Endothelial cell of umbilical vein (primary cell): ENCODE data around the gene DAW1. TPM values are rescaled to one million over a fixed set of nuclear protein-coding genes. Genes with fewer than 3 reads are reported as not detected.

Experiments
- BruUV-seq: library from RNA; stranded (reverse); fragments of 400-500 nt; replicated peaks from 2 replicates; lab custom pipeline; 2021; lab: Mats Ljungman, UMichigan
- CTCF ChIA-PET: fragments of 300-600, 350-600 bp; sonication (Branson Sonifier 250); formaldehyde crosslinking; loops from one replicate; lab custom pipeline; 2021; ENCODE audit warnings: antibody characterized with exemption, inconsistent platforms; lab: Charles Lee
- POLR2A ChIA-PET: fragments of 300-600, 350-600 bp; sonication (Branson Sonifier 250); formaldehyde crosslinking; loops from one replicate; lab custom pipeline; 2021; ENCODE audit warnings: antibody characterized with exemption, inconsistent platforms; lab: Charles Lee
- DNase-seq: peaks from one replicate; pipeline ENCODE4 v3.0.0-alpha.2; 2011; ENCODE audit warnings: low read depth, low spot score
- FAIRE-seq: peaks from 2 replicates; lab custom pipeline; 2011; peaks lifted over from hg19 to GRCh38; lab: Jason Lieb, UNC
- H2AFZ ChIP-seq: 2 replicates; pipeline ENCODE4 v1.6.0; 2012; ENCODE audit warnings: low read depth, low read length, control low read depth, inconsistent platforms
- H3K27ac ChIP-seq: 2 replicates; pipeline ENCODE4 v1.5.1; 2011; ENCODE audit warnings: low read depth, mild to moderate bottlenecking, control low read depth, low read length, moderate library complexity; ENCODE audit not compliant: insufficient read depth
- H3K27me3 ChIP-seq, 2 experiments: 2 replicates each; pipeline versions ENCODE4 v1.6.0 to v1.6.1; 2011; ENCODE audit warnings: low read length in 2 of 2, mixed read lengths in 1 of 2; ENCODE audit not compliant: control insufficient read depth in 2 of 2, insufficient read depth in 2 of 2
- H3K36me3 ChIP-seq, 2 experiments: 2 replicates in 1 of 2; 3 replicates in 1 of 2; pipeline ENCODE4 v1.5.1; 2011; ENCODE audit warnings: low read length in 2 of 2, mild to moderate bottlenecking in 1 of 2, moderate library complexity in 1 of 2; ENCODE audit not compliant: control insufficient read depth in 2 of 2, insufficient read depth in 2 of 2; ENCODE audit errors: extremely low read depth in 1 of 2
- H3K4me1 ChIP-seq: 3 replicates; pipeline ENCODE4 v1.5.1; 2011; ENCODE audit warnings: mild to moderate bottlenecking, low read length; ENCODE audit not compliant: control insufficient read depth, insufficient read depth; ENCODE audit errors: extremely low read depth
- H3K4me2 ChIP-seq: 2 replicates; pipeline ENCODE4 v1.6.1; 2011; ENCODE audit warnings: low read length, control low read depth, mixed read lengths; ENCODE audit not compliant: insufficient read depth
- H3K4me3 ChIP-seq, 3 experiments: fragments of 200-600 bp in 1 of 3; sonication (generic), shearing (Covaris generic) in 1 of 3; replicated peaks in 1 of 3; 2 replicates each; pipeline ENCODE4 v1.5.1; 2011 to 2016; ENCODE audit warnings: control low read depth in 3 of 3, low read length in 3 of 3, mild to moderate bottlenecking in 2 of 3, inconsistent platforms in 1 of 3, low read depth in 1 of 3, moderate library complexity in 1 of 3; ENCODE audit not compliant: insufficient read depth in 1 of 3
- H3K79me2 ChIP-seq: 2 replicates; pipeline ENCODE4 v1.6.0; 2012; ENCODE audit warnings: low read length, inconsistent platforms; ENCODE audit not compliant: control insufficient read depth, insufficient read depth
- H3K9ac ChIP-seq: replicated peaks from 2 replicates; pipeline ENCODE3; 2011; ENCODE audit warnings: low read length, control low read depth; ENCODE audit not compliant: insufficient read depth; ENCODE audit errors: extremely low read depth
- H3K9me1 ChIP-seq: replicated peaks from 3 replicates; pipeline ENCODE4 v1.6.0; 2011; ENCODE audit warnings: mild to moderate bottlenecking, low read length; ENCODE audit not compliant: control insufficient read depth, insufficient read depth; ENCODE audit errors: extremely low read depth
- H3K9me3 ChIP-seq: replicated peaks from 2 replicates; pipeline ENCODE4 v1.5.1; 2012; ENCODE audit warnings: low read length, inconsistent platforms; ENCODE audit not compliant: control insufficient read depth, insufficient read depth
- H4K20me1 ChIP-seq: replicated peaks from 2 replicates; pipeline ENCODE3; 2011; ENCODE audit warnings: mild to moderate bottlenecking, low read length; ENCODE audit not compliant: control insufficient read depth, insufficient read depth; ENCODE audit errors: extremely low read depth
- EZH2 ChIP-seq: IDR thresholded peaks from 2 replicates; pipeline ENCODE4 v1.6.1; 2012; ENCODE audit warnings: borderline replicate concordance, low read depth, mild to moderate bottlenecking, moderate library complexity, low read length, inconsistent platforms; ENCODE audit not compliant: severe bottlenecking
- FOS ChIP-seq: IDR thresholded peaks from 2 replicates; pipeline ENCODE4 v1.6.1; 2011; ENCODE audit warnings: mild to moderate bottlenecking, low read length, moderate library complexity, borderline replicate concordance; ENCODE audit not compliant: insufficient read depth
- GATA2 ChIP-seq: IDR thresholded peaks from 2 replicates; pipeline ENCODE4 v1.7.0; 2011; ENCODE audit warnings: low read depth, mild to moderate bottlenecking, moderate library complexity, mixed read lengths, low read length; ENCODE audit not compliant: insufficient read length, insufficient read depth
- JUN ChIP-seq: IDR thresholded peaks from 2 replicates; pipeline ENCODE4 v1.6.1; 2011; ENCODE audit warnings: borderline replicate concordance, low read depth; ENCODE audit not compliant: insufficient read length, insufficient read depth
- MYC ChIP-seq: IDR thresholded peaks from one replicate; pipeline ENCODE4 v1.6.1; 2011; ENCODE audit warnings: mild to moderate bottlenecking, low read depth, low read length
- POLR2A ChIP-seq: IDR thresholded peaks from 2 replicates; pipeline ENCODE4 v1.6.1; 2012; ENCODE audit warnings: low read depth, mild to moderate bottlenecking, control low read depth, low read length
- POLR2AphosphoS5 ChIP-seq: IDR thresholded peaks from 2 replicates; pipeline ENCODE4 v1.6.1; 2012; ENCODE audit warnings: low read depth, mild to moderate bottlenecking, control low read depth, low read length, moderate library complexity; ENCODE audit not compliant: insufficient read depth
- dilution Hi-C: fragments of 300-500 bp; cut with MboI; formaldehyde crosslinking; loops from one replicate; pipeline ENCODE4 v1.15.0; 2019; ENCODE audit warnings: low sequenced_read_pairs; ENCODE audit not compliant: extremely low pct_ligation_motif_present
- intact Hi-C: fragments of 100-400 bp; cut with micrococcal nuclease; formaldehyde crosslinking; loops from one replicate; pipeline ENCODE4 v1.10.0; 2022
- polyA plus RNA-seq, 4 experiments: library from polyadenylated mRNA; depleted of rRNA in 3 of 4; stranded (reverse) in 3 of 4; unstranded in 1 of 4; fragments of >200 nt; gene quantifications; 2 replicates each; pipeline versions ENCODE4 v1.2.1 to v1.2.3, GENCODE V29; 2011 to 2012; ENCODE audit warnings: missing spikeins in 1 of 4
- total RNA-seq: library from RNA; stranded (reverse); gene quantifications from 2 replicates; pipeline ENCODE4 v1.2.3, GENCODE V29; 2021
- TF ChIP-seq, protein P1 (sequence below): IDR thresholded peaks from 2 replicates; pipeline ENCODE4 v1.6.1; 2011; ENCODE audit not compliant: insufficient read depth, insufficient read length
- TF ChIP-seq, protein P2 (sequence below), 2 donors: IDR thresholded peaks; 1 replicate in 1 of 2; 2 replicates in 1 of 2; pipeline ENCODE4 v1.5.1; 2011; ENCODE audit warnings: low read length in 2 of 2, mild to moderate bottlenecking in 2 of 2, moderate library complexity in 2 of 2, control low read depth in 1 of 2, inconsistent platforms in 1 of 2, low read depth in 1 of 2; ENCODE audit not compliant: insufficient read depth in 1 of 2; ENCODE audit errors: extremely low read depth in 1 of 2

The DAW1 gene
- total and polyA plus RNA-seq, 2 donors (not counting 3 experiments of a cell fraction or from before 2014, with no cell fraction given): 1.2 to 2.0 TPM

DNA sequence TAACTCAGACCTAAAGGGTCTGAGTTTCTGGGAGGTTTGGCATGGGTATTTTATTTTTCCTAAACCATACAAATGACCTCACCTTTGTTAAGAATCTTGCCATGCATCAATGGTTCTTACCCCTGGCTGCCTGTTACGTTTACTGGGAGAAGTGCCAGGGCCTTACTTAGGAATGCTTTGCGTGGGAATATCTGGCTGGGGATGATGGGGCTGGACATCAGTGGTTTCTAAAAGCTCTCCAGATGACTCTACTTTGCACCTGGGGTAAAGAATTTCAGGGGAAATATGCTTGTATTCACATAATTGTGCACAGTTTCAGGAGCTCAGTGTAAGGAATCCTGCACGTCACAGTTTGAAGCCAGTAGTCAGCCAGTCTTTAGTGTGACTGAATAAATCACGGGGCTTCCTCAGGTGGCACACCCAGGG, 18.2 kb upstream of the DAW1 start:
- H3K9ac ChIP-seq: no peak overlapping the region
- H3K9me1 ChIP-seq: no peaks in the 10 kb centered on the region
- no peak overlapping the region for H3K4me3 ChIP-seq
- POLR2A ChIA-PET: no interaction called here
- intact Hi-C loops (no loop called here), dilution Hi-C loops (no loop called here)
- H3K4me2 ChIP-seq: no peak overlapping the region
- H3K27ac ChIP-seq: no peak overlapping the region
- TF ChIP-seq MYC (no peak), GATA2 (no peak), EZH2 (no peak), FOS (no peak), JUN (no peak)
- TF ChIP-seq, protein P1, sequence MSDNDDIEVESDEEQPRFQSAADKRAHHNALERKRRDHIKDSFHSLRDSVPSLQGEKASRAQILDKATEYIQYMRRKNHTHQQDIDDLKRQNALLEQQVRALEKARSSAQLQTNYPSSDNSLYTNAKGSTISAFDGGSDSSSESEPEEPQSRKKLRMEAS: no peak
- no TSS peak for BruUV-seq
- no peaks in the 10 kb centered on the region for H3K36me3 ChIP-seq
- H3K4me1 ChIP-seq: peaks cover 10% of the 10 kb centered on the region
- H3K27me3 ChIP-seq: no peaks in the 10 kb centered on the region
- CTCF ChIA-PET: interaction anchor here (0.8 to 1.5 kb wide), 4 partner anchors 10 to 35 kb away, joined by 3 to 14 read pairs (median 4); no protein-coding TSS in a partner anchor
- no peak overlapping the region for H2AFZ ChIP-seq
- DNase-seq (no peak), FAIRE-seq (no peak)
- H4K20me1 ChIP-seq: no peaks in the 10 kb centered on the region
- H3K9me3 ChIP-seq: no peaks in the 10 kb centered on the region
- H3K79me2 ChIP-seq: no peaks in the 10 kb centered on the region

DNA sequence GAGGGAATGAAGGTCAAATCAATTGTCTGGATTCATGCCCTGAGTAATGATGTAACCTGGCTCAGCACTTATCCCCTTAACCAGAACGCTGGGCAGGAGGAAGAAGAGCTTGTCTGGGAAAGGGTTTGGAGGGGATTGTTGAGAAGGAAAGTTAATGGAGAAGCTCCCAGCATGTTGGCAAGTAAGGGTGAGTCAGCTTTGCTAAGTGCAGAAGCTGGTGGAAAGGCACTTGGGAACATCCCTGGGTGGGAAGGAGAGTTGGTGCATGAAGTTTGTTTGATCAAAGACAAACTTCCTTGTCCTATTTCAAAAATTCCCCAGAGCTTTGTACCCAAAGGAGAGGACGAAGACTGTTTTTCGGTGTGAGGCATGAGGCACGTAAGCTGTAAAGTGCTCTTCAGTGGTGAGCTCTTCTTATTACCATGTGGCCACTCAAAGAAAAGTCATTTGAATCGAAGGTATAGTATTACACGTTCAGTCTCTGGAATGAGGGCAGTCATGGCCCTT, 17.6 kb upstream of the DAW1 start:
- no peak overlapping the region for H3K9ac ChIP-seq
- H2AFZ ChIP-seq: no peak overlapping the region
- H3K36me3 ChIP-seq: no peaks in the 10 kb centered on the region
- POLR2A ChIA-PET: no interaction called here
- DNase-seq (no peak), FAIRE-seq (no peak)
- no peak overlapping the region for H3K4me3 ChIP-seq
- no peak overlapping the region for H3K4me2 ChIP-seq
- CTCF ChIA-PET: interaction anchor here (0.8 to 1.5 kb wide), 4 partner anchors 9 to 35 kb away, joined by 3 to 14 read pairs (median 4); no protein-coding TSS in a partner anchor
- H3K79me2 ChIP-seq: no peaks in the 10 kb centered on the region
- dilution Hi-C loops: no loop called here
- no TSS peak for BruUV-seq
- no peaks in the 10 kb centered on the region for H4K20me1 ChIP-seq
- TF ChIP-seq EZH2 (no peak), POLR2A (no peak), GATA2 (no peak), POLR2AphosphoS5 (no peak), FOS (no peak), JUN (no peak), MYC (no peak)
- TF ChIP-seq, protein P2, sequence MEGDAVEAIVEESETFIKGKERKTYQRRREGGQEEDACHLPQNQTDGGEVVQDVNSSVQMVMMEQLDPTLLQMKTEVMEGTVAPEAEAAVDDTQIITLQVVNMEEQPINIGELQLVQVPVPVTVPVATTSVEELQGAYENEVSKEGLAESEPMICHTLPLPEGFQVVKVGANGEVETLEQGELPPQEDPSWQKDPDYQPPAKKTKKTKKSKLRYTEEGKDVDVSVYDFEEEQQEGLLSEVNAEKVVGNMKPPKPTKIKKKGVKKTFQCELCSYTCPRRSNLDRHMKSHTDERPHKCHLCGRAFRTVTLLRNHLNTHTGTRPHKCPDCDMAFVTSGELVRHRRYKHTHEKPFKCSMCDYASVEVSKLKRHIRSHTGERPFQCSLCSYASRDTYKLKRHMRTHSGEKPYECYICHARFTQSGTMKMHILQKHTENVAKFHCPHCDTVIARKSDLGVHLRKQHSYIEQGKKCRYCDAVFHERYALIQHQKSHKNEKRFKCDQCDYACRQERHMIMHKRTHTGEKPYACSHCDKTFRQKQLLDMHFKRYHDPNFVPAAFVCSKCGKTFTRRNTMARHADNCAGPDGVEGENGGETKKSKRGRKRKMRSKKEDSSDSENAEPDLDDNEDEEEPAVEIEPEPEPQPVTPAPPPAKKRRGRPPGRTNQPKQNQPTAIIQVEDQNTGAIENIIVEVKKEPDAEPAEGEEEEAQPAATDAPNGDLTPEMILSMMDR (IDR thresholded peaks at IDR 0.05; ENCODE audit: extremely low read depth in 1 of 2, insufficient read depth in 1 of 2, low read depth in 1 of 2, low read length in 2 of 2): no peak
- TF ChIP-seq, protein P1: no peak
- H3K27me3 ChIP-seq: no peaks in the 10 kb centered on the region
- H3K4me1 ChIP-seq: peaks cover 10% of the 10 kb centered on the region
- no peaks in the 10 kb centered on the region for H3K9me1 ChIP-seq
- no peak overlapping the region for H3K27ac ChIP-seq
- no peaks in the 10 kb centered on the region for H3K9me3 ChIP-seq
- intact Hi-C loops: loop anchor here (2.0 kb wide), 1 partner anchor 35 kb away; no protein-coding TSS in a partner anchor
